Endothelial cell (in vitro differentiated cells): ENCODE data around the gene SRSF3. TPM values are rescaled to one million over a fixed set of nuclear protein-coding genes. Genes with fewer than 3 reads are reported as not detected.
A peak's percentile ranks its signal among the peaks of the same experiment; 100 is the strongest.
"Not testable (repeated sequence)": the region's sequence is repeated elsewhere in the genome, so short reads cannot be mapped to it uniquely, and the experiment has no call there.

Source experiments
- DNase-seq: peaks from one replicate; pipeline ENCODE4 v3.0.0; 2021; ENCODE audit warnings: low spot score
- H3K27ac Mint-ChIP-seq: one replicate; pipeline ENCODE4 v1.8.0; 2021; ENCODE audit warnings: mixed read lengths, inconsistent platforms; ENCODE audit not compliant: unreplicated experiment
- H3K27me3 Mint-ChIP-seq: one replicate; pipeline ENCODE4 v1.8.0; 2021; ENCODE audit warnings: mild to moderate bottlenecking, moderate library complexity, mixed read lengths, inconsistent platforms; ENCODE audit not compliant: unreplicated experiment
- H3K36me3 Mint-ChIP-seq: one replicate; pipeline ENCODE4 v1.8.0; 2021; ENCODE audit warnings: mild to moderate bottlenecking, low read depth, mixed read lengths, inconsistent platforms; ENCODE audit not compliant: unreplicated experiment
- H3K4me1 Mint-ChIP-seq: one replicate; pipeline ENCODE4 v1.8.0; 2021; ENCODE audit warnings: mild to moderate bottlenecking, mixed read lengths, inconsistent platforms; ENCODE audit not compliant: unreplicated experiment
- H3K4me3 Mint-ChIP-seq: one replicate; pipeline ENCODE4 v1.8.0; 2021; ENCODE audit warnings: mild to moderate bottlenecking, mixed read lengths, inconsistent platforms; ENCODE audit not compliant: unreplicated experiment
- H3K9me3 Mint-ChIP-seq: one replicate; pipeline ENCODE4 v1.8.0; 2021; ENCODE audit warnings: mixed read lengths, inconsistent platforms; ENCODE audit not compliant: unreplicated experiment
- CTCF ChIP-seq: fragments of 200-600 bp; sonication (generic); IDR thresholded peaks from one replicate; pipeline ENCODE4 v1.5.0; 2021; ENCODE audit warnings: antibody characterized with exemption; ENCODE audit not compliant: unreplicated experiment
- total RNA-seq: library from RNA; stranded (reverse); fragmentation: NEBNext Ultra II Directional; extraction: Animal tissue kit (Norgen Biotek cat#: 25700); gene quantifications from one replicate; pipeline ENCODE4 v1.2.1, GENCODE V29; 2021; ENCODE audit not compliant: unreplicated experiment

The SRSF3 gene
- total RNA-seq, 1 donor from 2014 or later: 289 TPM

GRCh38 chr6:36599791-36600209 lies 5.6 kb downstream of the SRSF3 start:
- Mint-ChIP-seq H3K9me3 (no peaks in the 10 kb centered on the region), H3K27me3 (peaks cover 14% of the 10 kb centered on the region), H3K4me1 (peaks cover 54% of the 10 kb centered on the region), H3K4me3 (peak overlapping the region; percentile 84), H3K36me3 (peaks cover 73% of the 10 kb centered on the region), H3K27ac (no peak overlapping the region)
- peak; percentile 24 for DNase-seq
- no peak for TF ChIP-seq CTCF

- peaks cover 70% of the 10 kb centered on the region for H3K36me3 Mint-ChIP-seq
- H3K9me3 Mint-ChIP-seq: no peaks in the 10 kb centered on the region
- peaks cover 50% of the 10 kb centered on the region for H3K4me1 Mint-ChIP-seq
- peaks cover 8% of the 10 kb centered on the region for H3K27me3 Mint-ChIP-seq
- no peak overlapping the region for H3K27ac Mint-ChIP-seq
- no peak for TF ChIP-seq CTCF
- no peak for DNase-seq
- H3K4me3 Mint-ChIP-seq: peak overlapping the region; percentile 65
Measured at GRCh38 chr6:36600564-36601146, 6.5 kb downstream of the SRSF3 start.

- not testable (repeated sequence) for H3K4me3 Mint-ChIP-seq
- peaks cover 65% of the 10 kb centered on the region for H3K36me3 Mint-ChIP-seq
Measured at GRCh38 chr6:36601818-36602217, 7.7 kb downstream of the SRSF3 start.

GRCh38 chr6:36603222-36604089 lies 9.3 kb downstream of the SRSF3 start:
- H3K27ac Mint-ChIP-seq: no peak overlapping the region
- DNase-seq: no peak
- no peak for TF ChIP-seq CTCF
- peaks cover 64% of the 10 kb centered on the region for H3K36me3 Mint-ChIP-seq
- peaks cover 32% of the 10 kb centered on the region for H3K4me1 Mint-ChIP-seq
- H3K9me3 Mint-ChIP-seq: no peaks in the 10 kb centered on the region
- H3K27me3 Mint-ChIP-seq: peaks cover 2% of the 10 kb centered on the region
- no peak overlapping the region for H3K4me3 Mint-ChIP-seq

More at GRCh38 chr6:36601818-36602217, 7.7 kb downstream of the SRSF3 start:
- not testable (repeated sequence) for H3K27me3 Mint-ChIP-seq, DNase-seq, H3K27ac Mint-ChIP-seq, H3K9me3 Mint-ChIP-seq
- H3K4me1 Mint-ChIP-seq: peaks cover 41% of the 10 kb centered on the region

- no peak for DNase-seq
- Mint-ChIP-seq H3K36me3 (peaks cover 61% of the 10 kb centered on the region), H3K27me3 (peaks cover 2% of the 10 kb centered on the region), H3K4me1 (peaks cover 23% of the 10 kb centered on the region), H3K27ac (peak overlapping the region; percentile 50), H3K9me3 (no peaks in the 10 kb centered on the region), H3K4me3 (peak overlapping the region; percentile 45)
- TF ChIP-seq CTCF: no peak
Measured at GRCh38 chr6:36604090-36605060, 10.2 kb downstream of the SRSF3 start.
